SH-SY5Y (cell line): Measurements from ENCODE around the gene CNOT6L.

Source experiments
- GATA2 ChIP-seq: IDR thresholded peaks from 2 replicates; pipeline ENCODE4 v1.6.1; 2011; ENCODE audit warnings: mild to moderate bottlenecking, low read depth, low read length
- GATA3 ChIP-seq: IDR thresholded peaks from 2 replicates; pipeline ENCODE4 v1.6.1; 2011; ENCODE audit warnings: low read depth, mild to moderate bottlenecking, low read length, moderate library complexity

GRCh38 chr4:77761595-77761994 lies 57.6 kb downstream of the CNOT6L start:
- no peak for TF ChIP-seq GATA2
- no peak for TF ChIP-seq GATA3
